Neural progenitor cell (in vitro differentiated cells): Measurements from ENCODE around the gene ARHGAP29.

Experiments
- CTCF ChIP-seq: fragments of 200-600 bp; sonication (generic); IDR thresholded peaks from 2 replicates; pipeline ENCODE4 v1.5.1; 2017; ENCODE audit warnings: antibody characterized with exemption, mild to moderate bottlenecking
- EZH2 ChIP-seq: fragments of 200-600 bp; sonication (generic); IDR thresholded peaks from 2 replicates; pipeline ENCODE4 v1.6.1; 2017; ENCODE audit warnings: antibody characterized with exemption, mild to moderate bottlenecking, moderate library complexity
- EZH2phosphoT487 ChIP-seq: fragments of 200-600 bp; sonication (generic); IDR thresholded peaks from 2 replicates; pipeline ENCODE4 v1.6.1; 2017; ENCODE audit warnings: antibody characterized with exemption

GRCh38 chr1:94246692-94247137 lies 9.3 kb upstream of the ARHGAP29 start:
- TF ChIP-seq CTCF (no peak), EZH2phosphoT487 (peak; percentile 83), EZH2 (peak; percentile 86)
